SU-DHL-6 (cell line): ENCODE data around the gene SLCO3A1.
"Not testable (repeated sequence)": the region's sequence is repeated elsewhere in the genome, so short reads cannot be mapped to it uniquely, and the experiment has no call there.

Source experiments
- H2AFZ ChIP-seq: fragments of 200-600 bp; sonication (generic); 2 replicates; pipeline ENCODE4 v1.6.1; 2014; ENCODE audit warnings: low read depth, mild to moderate bottlenecking, moderate library complexity, mixed read lengths, antibody characterized with exemption, low read length; ENCODE audit not compliant: severe bottlenecking
- H3F3A ChIP-seq: fragments of 200-600 bp; shearing (Covaris generic); 2 replicates; pipeline ENCODE4 v1.6.0; 2016; ENCODE audit warnings: antibody characterized with exemption, mild to moderate bottlenecking; ENCODE audit not compliant: insufficient read depth
- H3K27ac ChIP-seq: fragments of 200-600 bp; sonication (generic); 2 replicates; pipeline ENCODE4 v1.5.1; 2016; ENCODE audit warnings: low read depth, mild to moderate bottlenecking, low read length, moderate library complexity, mixed read lengths
- H3K27me3 ChIP-seq: fragments of 200-600 bp; sonication (generic), shearing (Covaris generic); 2 replicates; pipeline ENCODE4 v1.6.0; 2014; ENCODE audit warnings: mild to moderate bottlenecking, low read length
- H3K36me3 ChIP-seq: fragments of 200-600 bp; sonication (generic); 2 replicates; pipeline ENCODE4 v1.6.1; 2014; ENCODE audit warnings: mild to moderate bottlenecking, low read length, mixed read lengths
- H3K4me2 ChIP-seq: fragments of 300-600, 200-600 bp; shearing (Covaris generic), sonication (generic); 2 replicates; pipeline ENCODE4 v1.6.0; 2014; ENCODE audit warnings: low read length, low read depth, mild to moderate bottlenecking; ENCODE audit not compliant: poor library complexity, severe bottlenecking
- H3K4me3 ChIP-seq: fragments of 200-600 bp; sonication (generic); 2 replicates; pipeline ENCODE4 v1.5.1; 2014; ENCODE audit warnings: antibody characterized with exemption, low read length, mild to moderate bottlenecking, mixed read lengths; ENCODE audit not compliant: insufficient read depth, poor library complexity, severe bottlenecking
- H3K79me2 ChIP-seq: fragments of 200-600 bp; sonication (generic); 2 replicates; pipeline ENCODE4 v1.6.1; 2014; ENCODE audit warnings: mild to moderate bottlenecking, low read length, moderate library complexity; ENCODE audit not compliant: insufficient read depth
- H3K9ac ChIP-seq: fragments of 200-600 bp; sonication (generic); 2 replicates; pipeline ENCODE4 v1.7.0; 2014; ENCODE audit warnings: mild to moderate bottlenecking, low read length
- H3K9me2 ChIP-seq: fragments of 200-600 bp; sonication (generic); replicated peaks from 2 replicates; pipeline ENCODE4 v1.6.1; 2014; ENCODE audit warnings: low read length; ENCODE audit not compliant: insufficient read depth
- H3K9me3 ChIP-seq: fragments of 200-600 bp; sonication (generic); 2 replicates; pipeline ENCODE4 v1.6.1; 2014; ENCODE audit warnings: low read length, mixed read lengths; ENCODE audit not compliant: insufficient read depth
- H4K20me1 ChIP-seq: fragments of 200-600 bp; sonication (generic); 2 replicates; pipeline ENCODE4 v1.6.1; 2014; ENCODE audit warnings: low read depth, mild to moderate bottlenecking, antibody characterized with exemption, low read length, moderate library complexity, mixed read lengths
- EZH2phosphoT487 ChIP-seq: fragments of 200-600 bp; sonication (generic), shearing (Covaris generic); conservative IDR thresholded peaks from 2 replicates; pipeline ENCODE4 v1.6.1; 2018; ENCODE audit warnings: mild to moderate bottlenecking, antibody characterized with exemption, low read length, moderate library complexity, mixed read lengths
- TF ChIP-seq, protein P1 (sequence below): fragments of 200-600 bp; sonication (generic); IDR thresholded peaks from one replicate; pipeline ENCODE4 v1.5.1; 2017; ENCODE audit warnings: antibody characterized with exemption, mild to moderate bottlenecking, low read length, moderate library complexity; ENCODE audit not compliant: insufficient read depth, poor library complexity, severe bottlenecking

SLCO3A1 gene

GRCh38 chr15:92053753-92054316 is 200.3 kb downstream of the SLCO3A1 start:
- H3K4me2 ChIP-seq = no peak overlapping the region
- no peaks in the 10 kb centered on the region for H3K36me3 ChIP-seq
- no peaks in the 10 kb centered on the region for H3K9me3 ChIP-seq
- no peak overlapping the region for H2AFZ ChIP-seq
- TF ChIP-seq, protein P1, sequence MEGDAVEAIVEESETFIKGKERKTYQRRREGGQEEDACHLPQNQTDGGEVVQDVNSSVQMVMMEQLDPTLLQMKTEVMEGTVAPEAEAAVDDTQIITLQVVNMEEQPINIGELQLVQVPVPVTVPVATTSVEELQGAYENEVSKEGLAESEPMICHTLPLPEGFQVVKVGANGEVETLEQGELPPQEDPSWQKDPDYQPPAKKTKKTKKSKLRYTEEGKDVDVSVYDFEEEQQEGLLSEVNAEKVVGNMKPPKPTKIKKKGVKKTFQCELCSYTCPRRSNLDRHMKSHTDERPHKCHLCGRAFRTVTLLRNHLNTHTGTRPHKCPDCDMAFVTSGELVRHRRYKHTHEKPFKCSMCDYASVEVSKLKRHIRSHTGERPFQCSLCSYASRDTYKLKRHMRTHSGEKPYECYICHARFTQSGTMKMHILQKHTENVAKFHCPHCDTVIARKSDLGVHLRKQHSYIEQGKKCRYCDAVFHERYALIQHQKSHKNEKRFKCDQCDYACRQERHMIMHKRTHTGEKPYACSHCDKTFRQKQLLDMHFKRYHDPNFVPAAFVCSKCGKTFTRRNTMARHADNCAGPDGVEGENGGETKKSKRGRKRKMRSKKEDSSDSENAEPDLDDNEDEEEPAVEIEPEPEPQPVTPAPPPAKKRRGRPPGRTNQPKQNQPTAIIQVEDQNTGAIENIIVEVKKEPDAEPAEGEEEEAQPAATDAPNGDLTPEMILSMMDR = no peak
- no peak for TF ChIP-seq EZH2phosphoT487
- H3F3A ChIP-seq = no peaks in the 10 kb centered on the region
- no peaks in the 10 kb centered on the region for H3K9me2 ChIP-seq
- H3K79me2 ChIP-seq = no peaks in the 10 kb centered on the region
- H3K9ac ChIP-seq = no peak overlapping the region
- H3K27me3 ChIP-seq = no peaks in the 10 kb centered on the region
- peaks cover 4% of the 10 kb centered on the region; the same call in 1 of the 2 replicates for H4K20me1 ChIP-seq
- no peak overlapping the region for H3K4me3 ChIP-seq
- no peak overlapping the region for H3K27ac ChIP-seq

GRCh38 chr15:92056875-92057274 is 203.4 kb downstream of the SLCO3A1 start:
- no peaks in the 10 kb centered on the region for H3K36me3 ChIP-seq
- H3K79me2 ChIP-seq = no peaks in the 10 kb centered on the region
- TF ChIP-seq, protein P1 = no peak
- TF ChIP-seq EZH2phosphoT487 = no peak
- H3K4me3 ChIP-seq = no peak overlapping the region
- H3K9ac ChIP-seq = no peak overlapping the region
- H3K27me3 ChIP-seq = no peaks in the 10 kb centered on the region
- H2AFZ ChIP-seq = no peak overlapping the region
- H3F3A ChIP-seq = no peaks in the 10 kb centered on the region
- no peaks in the 10 kb centered on the region for H3K9me2 ChIP-seq
- no peak overlapping the region for H3K27ac ChIP-seq
- H3K4me2 ChIP-seq = no peak overlapping the region
- H4K20me1 ChIP-seq = peaks cover 4% of the 10 kb centered on the region; the same call in 1 of the 2 replicates
- H3K9me3 ChIP-seq = no peaks in the 10 kb centered on the region

DNA sequence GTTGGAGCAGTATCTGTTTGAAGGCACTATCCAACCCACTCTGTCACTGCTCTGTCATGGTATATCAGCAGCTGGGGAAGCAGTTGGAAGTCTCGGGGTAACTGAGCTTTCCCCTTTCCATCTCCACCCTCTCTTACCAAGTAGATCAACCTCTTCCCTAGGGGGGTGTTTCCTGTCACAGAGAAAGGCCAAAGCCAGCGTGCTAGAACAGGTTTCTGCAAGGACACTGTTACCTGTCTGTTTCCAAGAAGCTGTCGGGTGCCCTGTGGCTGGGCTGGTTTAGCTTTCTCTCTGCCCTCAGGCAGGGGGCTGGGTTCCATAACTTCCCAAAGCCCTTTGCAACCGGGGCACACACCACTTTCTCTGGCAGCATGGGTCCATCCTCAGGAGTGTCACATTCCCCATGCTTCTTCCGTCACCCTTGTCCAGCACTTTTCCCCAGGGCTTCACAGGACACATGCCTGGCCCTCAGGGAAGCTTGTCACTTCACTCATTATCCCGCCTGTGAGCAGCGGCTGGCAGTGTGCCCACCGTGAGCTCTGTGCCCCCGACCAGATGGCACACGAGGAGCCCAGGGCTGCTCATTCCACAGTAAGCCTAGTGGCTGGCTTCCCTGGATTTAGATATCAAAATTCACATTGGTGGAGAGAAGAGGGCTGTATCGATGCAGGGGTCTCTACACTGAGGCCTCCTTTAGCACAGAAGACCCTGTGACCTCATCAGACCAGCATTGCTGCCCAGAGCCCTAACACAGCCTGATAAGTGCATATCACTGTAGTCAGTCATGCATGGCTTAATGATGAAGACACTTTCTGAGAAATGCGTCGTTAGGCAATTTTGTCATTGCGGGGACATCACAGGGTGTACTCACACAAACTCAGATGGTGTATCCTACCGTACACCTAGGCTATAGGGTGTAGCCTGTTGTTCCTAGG is 205.8 kb downstream of the SLCO3A1 start:
- Histone ChIP-seq H3K9me3 (no peaks in the 10 kb centered on the region), H3K9ac (no peak overlapping the region), H3K36me3 (no peaks in the 10 kb centered on the region), H3F3A (no peaks in the 10 kb centered on the region), H3K27ac (no peak overlapping the region), H3K4me2 (no peak overlapping the region), H2AFZ (no peak overlapping the region), H3K27me3 (no peaks in the 10 kb centered on the region), H3K79me2 (no peaks in the 10 kb centered on the region), H4K20me1 (peaks cover 4% of the 10 kb centered on the region; the same call in 1 of the 2 replicates), H3K9me2 (no peaks in the 10 kb centered on the region), H3K4me3 (no peak overlapping the region)
- TF ChIP-seq, protein P1 = no peak
- no peak for TF ChIP-seq EZH2phosphoT487

GRCh38 chr15:92059971-92060311 is 206.4 kb downstream of the SLCO3A1 start:
- not testable (repeated sequence) for H3F3A ChIP-seq, H3K9me3 ChIP-seq, H3K79me2 ChIP-seq, H3K4me3 ChIP-seq, H3K36me3 ChIP-seq, H3K4me2 ChIP-seq, H4K20me1 ChIP-seq, H3K9ac ChIP-seq, H3K27ac ChIP-seq, H2AFZ ChIP-seq, H3K27me3 ChIP-seq, H3K9me2 ChIP-seq
